Measurements from ENCODE around the gene CHN2. TPM values are rescaled to one million over a fixed set of nuclear protein-coding genes. Genes with fewer than 3 reads are reported as not detected.

The CHN2 gene
- polyA plus RNA-seq, 1 of the 3 experiments (the other 2 are of a cell fraction), result 0.02 TPM

DNA sequence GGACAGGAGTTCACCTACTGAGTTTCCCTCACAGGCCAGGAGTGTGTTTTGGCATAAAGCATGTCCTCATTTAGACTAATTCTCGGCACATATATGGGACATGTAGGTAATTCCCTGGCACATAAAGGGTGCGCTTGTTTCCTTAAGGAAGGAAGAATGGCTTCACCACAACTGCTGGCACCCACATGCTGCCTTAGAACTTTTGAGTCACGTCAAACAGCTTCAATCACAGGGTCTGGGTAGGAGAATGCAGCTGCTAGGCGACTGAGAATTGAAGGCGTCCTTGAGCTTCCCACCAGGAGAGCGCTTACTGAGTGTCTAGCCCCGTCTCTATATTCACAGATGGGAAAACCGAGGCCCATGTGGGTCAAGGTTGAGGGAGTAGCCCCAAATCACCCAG is 146.1 kb downstream of the CHN2 start:
- 0 out of 2 replicates have a peak, but pooled peaks cover 4% of the 10 kb centered on the region for H3K27me3 ChIP-seq (ENCODE audit: insufficient read depth)
- H3K4me2 ChIP-seq, result no peak overlapping the region
- H4K20me1 ChIP-seq (ENCODE audit: insufficient read depth), result no peaks in the 10 kb centered on the region; the same call in 1 of the 2 replicates
- H3F3A ChIP-seq (replicated peaks; ENCODE audit: insufficient read depth), result no peaks in the 10 kb centered on the region
- H3K9me2 ChIP-seq, result no peaks in the 10 kb centered on the region
- ChIA-PET CTCF (interaction anchor here (2.3 to 11.4 kb wide), 3 partner anchors 151 to 419 kb away, joined by 14 to 93 read pairs (median 62); no protein-coding TSS in a partner anchor), POLR2A (no interaction called here)
- no peak for TF ChIP-seq JUND (IDR thresholded peaks at IDR 0.05)
- TF ChIP-seq TEAD4 (IDR thresholded peaks at IDR 0.05; ENCODE audit: borderline replicate concordance, insufficient read depth), result no peak
- TF ChIP-seq EP300 (IDR thresholded peaks at IDR 0.05; ENCODE audit: borderline replicate concordance in 1 of 2, low read depth in 1 of 2, low read length in 1 of 2), result no peak
- TF ChIP-seq ZBTB33 (IDR thresholded peaks at IDR 0.05; ENCODE audit: borderline replicate concordance, low read depth), result no peak
- TF ChIP-seq SMC3 (IDR thresholded peaks at IDR 0.05; ENCODE audit: low read depth, low read length), result no peak
- no peak for TF ChIP-seq EZH2phosphoT487 (IDR thresholded peaks at IDR 0.05; ENCODE audit: borderline replicate concordance, low read depth)
- no peak for TF ChIP-seq RAD21 (IDR thresholded peaks at IDR 0.05; ENCODE audit: low read length)
- TF ChIP-seq RCOR1 (IDR thresholded peaks at IDR 0.05; ENCODE audit: low read length), result no peak
- no peak for TF ChIP-seq ELF1 (IDR thresholded peaks at IDR 0.05)
- TF ChIP-seq MEF2A (IDR thresholded peaks at IDR 0.05; ENCODE audit: borderline replicate concordance, low read depth), result no peak
- TF ChIP-seq TAF1 (IDR thresholded peaks at IDR 0.05; ENCODE audit: borderline replicate concordance, low read depth, low read length), result no peak
- TF ChIP-seq SIN3A (IDR thresholded peaks at IDR 0.05; ENCODE audit: borderline replicate concordance, low read depth, low read length), result no peak
- TF ChIP-seq REST (IDR thresholded peaks at IDR 0.05; ENCODE audit: low read depth, low read length), result no peak
- TF ChIP-seq FOXM1 (IDR thresholded peaks at IDR 0.05; ENCODE audit: low read depth), result no peak
- TF ChIP-seq MXI1 (IDR thresholded peaks at IDR 0.05; ENCODE audit: low read depth, low read length), result no peak
- no peak for TF ChIP-seq NRF1 (IDR thresholded peaks at IDR 0.05; ENCODE audit: low read depth, low read length)
- TF ChIP-seq, protein P1, sequence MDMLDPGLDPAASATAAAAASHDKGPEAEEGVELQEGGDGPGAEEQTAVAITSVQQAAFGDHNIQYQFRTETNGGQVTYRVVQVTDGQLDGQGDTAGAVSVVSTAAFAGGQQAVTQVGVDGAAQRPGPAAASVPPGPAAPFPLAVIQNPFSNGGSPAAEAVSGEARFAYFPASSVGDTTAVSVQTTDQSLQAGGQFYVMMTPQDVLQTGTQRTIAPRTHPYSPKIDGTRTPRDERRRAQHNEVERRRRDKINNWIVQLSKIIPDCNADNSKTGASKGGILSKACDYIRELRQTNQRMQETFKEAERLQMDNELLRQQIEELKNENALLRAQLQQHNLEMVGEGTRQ (IDR thresholded peaks at IDR 0.05; ENCODE audit: borderline replicate concordance, low read depth, low read length), result no peak
- TF ChIP-seq CTCF (IDR thresholded peaks at IDR 0.05), result no peak
- no peak for TF ChIP-seq MAX (IDR thresholded peaks at IDR 0.05; ENCODE audit: low read depth)
- TF ChIP-seq FOSL2 (IDR thresholded peaks at IDR 0.05; ENCODE audit: borderline replicate concordance, low read depth), result no peak
- no peak overlapping the region for H2AFZ ChIP-seq (ENCODE audit: low read depth)
- peaks cover 4 to 8% of the 10 kb centered on the region in 2 experiments; a peak in 2 of 4 replicates for H3K4me1 ChIP-seq (ENCODE audit: control insufficient read depth in 1 of 2, insufficient read depth in 2 of 2, low read depth in 1 of 2, low read length in 1 of 2)
- DNase-seq, result no peak
- no peaks in the 10 kb centered on the region for H3K36me3 ChIP-seq (replicated peaks in 1 of 2; ENCODE audit: control insufficient read depth in 1 of 2, insufficient read depth in 2 of 2, low read length in 1 of 2)
- WGBS (ENCODE audit: low lambda C conversion rate), result 55% methylated on average over 8 of the region's 8 CpGs
- no peak overlapping the region for H3K27ac ChIP-seq (ENCODE audit: low read depth in 2 of 2, low read length in 1 of 2)
- H3K9ac ChIP-seq, result no peak overlapping the region
- H3K9me3 ChIP-seq, result no peaks in the 10 kb centered on the region
- H3K79me2 ChIP-seq (ENCODE audit: insufficient read depth), result no peaks in the 10 kb centered on the region
- H3K4me3 ChIP-seq (ENCODE audit: low read depth in 2 of 2, low read length in 1 of 2), result no peak overlapping the region
